Smooth muscle cell (in vitro differentiated cells): Measurements from ENCODE around the gene HSPA12B. TPM values are rescaled to one million over a fixed set of nuclear protein-coding genes. Genes with fewer than 3 reads are reported as not detected.

Experiments
- DNase-seq: peaks from one replicate; lab custom pipeline; 2025; ENCODE audit not compliant: unreplicated experiment; lab: John Stamatoyannopoulos, UW
- H2AFZ ChIP-seq: fragments of 200-600 bp; sonication (generic); 2 replicates; pipeline ENCODE4 v1.6.0; 2016; ENCODE audit warnings: antibody characterized with exemption, low read depth, mild to moderate bottlenecking
- H3F3A ChIP-seq: fragments of 200-600 bp; sonication (generic); 2 replicates; pipeline ENCODE4 v1.6.0; 2017; ENCODE audit warnings: antibody characterized with exemption, low read depth
- H3K27ac ChIP-seq: fragments of 200-600 bp; sonication (generic); 2 replicates; pipeline ENCODE4 v1.5.1; 2016; ENCODE audit warnings: low read depth, mild to moderate bottlenecking
- H3K27me3 ChIP-seq: fragments of 200-600 bp; sonication (generic); 2 replicates; pipeline ENCODE4 v1.6.1; 2016; ENCODE audit warnings: low read depth, mild to moderate bottlenecking
- H3K36me3 ChIP-seq: fragments of 200-600 bp; sonication (generic); 2 replicates; pipeline ENCODE4 v1.5.1; 2016; ENCODE audit warnings: low read depth
- H3K4me1 ChIP-seq: fragments of 200-600 bp; sonication (generic); 2 replicates; pipeline ENCODE4 v1.5.1; 2016; ENCODE audit warnings: low read depth
- H3K4me2 ChIP-seq: fragments of 200-600 bp; sonication (generic); 2 replicates; pipeline ENCODE4 v1.6.0; 2016; ENCODE audit warnings: mild to moderate bottlenecking
- H3K4me3 ChIP-seq: fragments of 200-600 bp; sonication (generic); 2 replicates; pipeline ENCODE4 v1.5.1; 2016; ENCODE audit warnings: mild to moderate bottlenecking
- H3K79me2 ChIP-seq: fragments of 200-600 bp; sonication (generic); 2 replicates; pipeline ENCODE4 v1.6.0; 2016; ENCODE audit warnings: low read depth, mild to moderate bottlenecking
- H3K9ac ChIP-seq: fragments of 200-600 bp; sonication (generic); 2 replicates; pipeline ENCODE4 v1.6.0; 2016; ENCODE audit warnings: low read depth
- H3K9me3 ChIP-seq: fragments of 200-600 bp; sonication (generic); replicated peaks from 2 replicates; pipeline ENCODE4 v1.5.1; 2016; ENCODE audit warnings: low read depth
- H4K20me1 ChIP-seq: fragments of 200-600 bp; sonication (generic); 2 replicates; pipeline ENCODE4 v1.6.0; 2016; ENCODE audit warnings: low read depth
- CTCF ChIP-seq: fragments of 200-600 bp; sonication (generic); IDR thresholded peaks from 2 replicates; pipeline ENCODE4 v1.5.1; 2017; ENCODE audit warnings: borderline replicate concordance, mild to moderate bottlenecking, antibody characterized with exemption; ENCODE audit not compliant: insufficient read depth, poor library complexity, severe bottlenecking
- WGBS: methylation state at CpG from one replicate; pipeline ENCODE4 v1.1.7; 2016; ENCODE audit warnings: low lambda C conversion rate; 5-methylcytosine and 5-hydroxymethylcytosine counted together
- polyA plus RNA-seq: library from polyadenylated mRNA; unstranded; fragments of >200 nt; fragmentation: Nextera tagmentation; extraction: Ambion mirVana; gene quantifications from 2 replicates; pipeline ENCODE4 v1.2.1, GENCODE V29; 2016
- total RNA-seq: library from RNA; depleted of rRNA; stranded (reverse); fragments of >200 nt; gene quantifications from 2 replicates; pipeline ENCODE4 v1.2.3, GENCODE V29; 2014

HSPA12B gene
- total and polyA plus RNA-seq, 2 experiments from 2014 or later, result 0.04 to 1.0 TPM

- no peak overlapping the region for H3K4me2 ChIP-seq
- no peaks in the 10 kb centered on the region for H3K27me3 ChIP-seq
- no peak overlapping the region for H3K9ac ChIP-seq
- H3K4me3 ChIP-seq, result no peak overlapping the region
- H3K9me3 ChIP-seq, result no peaks in the 10 kb centered on the region
- H4K20me1 ChIP-seq, result no peaks in the 10 kb centered on the region
- H3K36me3 ChIP-seq, result no peaks in the 10 kb centered on the region
- no peaks in the 10 kb centered on the region for H3K79me2 ChIP-seq
- no peak for TF ChIP-seq CTCF
- H2AFZ ChIP-seq, result no peak overlapping the region
- WGBS, result 96% methylated on average over 11 of the region's 11 CpGs
- H3K27ac ChIP-seq, result no peak overlapping the region
- H3F3A ChIP-seq, result no peaks in the 10 kb centered on the region
- peaks cover 7% of the 10 kb centered on the region for H3K4me1 ChIP-seq
- DNase-seq, result no peak
Observed at GRCh38 chr20:3759884-3760283, 27.4 kb downstream of the HSPA12B start.

- Histone ChIP-seq H3K27ac (no peak overlapping the region), H3K9me3 (no peaks in the 10 kb centered on the region), H3K9ac (no peak overlapping the region), H2AFZ (no peak overlapping the region), H4K20me1 (no peaks in the 10 kb centered on the region), H3K27me3 (no peaks in the 10 kb centered on the region), H3K79me2 (no peaks in the 10 kb centered on the region), H3F3A (no peaks in the 10 kb centered on the region), H3K36me3 (no peaks in the 10 kb centered on the region), H3K4me3 (no peak overlapping the region), H3K4me1 (peaks cover 7% of the 10 kb centered on the region), H3K4me2 (no peak overlapping the region)
- DNase-seq, result no peak
- WGBS, result 65% methylated on average over 10 of the region's 10 CpGs
- TF ChIP-seq CTCF, result no peak
Observed at GRCh38 chr20:3760655-3761348, 28.3 kb downstream of the HSPA12B start.

GRCh38 chr20:3763671-3764601 is 31.5 kb downstream of the HSPA12B start:
- Histone ChIP-seq H2AFZ (no peak overlapping the region), H3K9me3 (no peaks in the 10 kb centered on the region), H3K4me2 (no peak overlapping the region), H3K4me3 (no peak overlapping the region), H4K20me1 (no peaks in the 10 kb centered on the region), H3K27me3 (no peaks in the 10 kb centered on the region), H3K79me2 (no peaks in the 10 kb centered on the region), H3F3A (no peaks in the 10 kb centered on the region), H3K27ac (no peak overlapping the region), H3K9ac (no peak overlapping the region), H3K36me3 (no peaks in the 10 kb centered on the region), H3K4me1 (peaks cover 20% of the 10 kb centered on the region)
- WGBS, result 99% methylated on average over 8 of the region's 8 CpGs
- TF ChIP-seq CTCF, result no peak
- DNase-seq, result no peak
